GM21619 (cell line): ENCODE results near the gene RNF217.
"Not testable (repeated sequence)": the region's sequence is repeated elsewhere in the genome, so short reads cannot be mapped to it uniquely, and the experiment has no call there.

Experiments used
- ATAC-seq: cut with Tn5 transposase; IDR thresholded peaks from one replicate; pipeline ENCODE4 v1.9.1; 2021; ENCODE audit not compliant: unreplicated experiment

Gene RNF217

DNA sequence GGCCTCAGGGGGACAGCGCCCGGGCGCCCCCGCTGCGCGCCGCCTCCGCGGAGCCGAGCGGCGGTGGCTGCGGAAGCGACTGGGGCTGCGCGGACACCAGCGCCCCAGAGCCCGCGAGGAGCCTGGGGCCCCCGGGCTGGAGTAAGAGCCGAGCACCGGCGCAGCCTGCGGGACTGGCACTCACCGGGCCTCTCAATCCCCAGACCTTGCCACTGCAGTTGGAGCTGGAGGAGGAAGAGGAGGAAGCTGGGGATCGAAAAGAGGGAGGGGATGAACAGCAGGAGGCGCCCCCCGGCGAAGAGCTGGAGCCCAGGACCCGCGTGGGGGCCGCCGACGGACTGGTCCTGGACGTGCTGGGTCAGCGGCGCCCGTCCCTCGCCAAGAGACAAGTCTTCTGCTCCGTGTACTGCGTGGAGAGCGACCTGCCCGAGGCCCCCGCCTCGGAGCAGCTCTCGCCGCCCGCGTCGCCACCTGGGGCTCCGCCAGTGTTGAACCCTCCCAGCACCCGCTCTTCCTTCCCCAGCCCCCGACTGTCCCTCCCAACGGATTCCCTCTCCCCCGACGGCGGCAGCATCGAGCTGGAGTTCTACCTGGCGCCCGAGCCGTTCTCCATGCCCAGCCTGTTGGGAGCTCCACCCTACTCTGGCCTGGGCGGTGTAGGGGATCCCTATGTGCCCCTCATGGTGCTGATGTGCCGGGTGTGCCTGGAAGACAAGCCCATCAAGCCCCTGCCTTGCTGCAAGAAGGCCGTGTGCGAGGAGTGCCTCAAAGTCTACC lies 590 bp downstream of the RNF217 start:
- ATAC-seq = no peak

DNA sequence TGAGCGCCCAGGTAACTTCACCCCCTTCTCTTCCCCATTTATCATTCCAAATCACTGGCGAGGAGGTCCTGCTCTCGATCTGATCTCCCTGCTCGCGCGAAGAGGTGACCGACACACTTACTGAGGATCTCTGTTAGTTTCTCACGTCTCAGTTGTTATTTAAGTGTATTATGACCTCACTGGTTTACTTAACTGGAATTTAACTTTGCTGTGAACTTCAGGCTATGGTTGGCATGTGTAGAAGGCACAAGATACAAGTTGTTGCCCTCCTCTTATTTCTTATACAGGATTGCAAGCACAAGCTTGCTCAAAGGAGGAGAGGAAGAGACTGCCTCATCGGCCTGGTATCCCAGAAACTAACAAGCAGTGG lies 1.2 kb downstream of the RNF217 start:
- no peak for ATAC-seq

DNA sequence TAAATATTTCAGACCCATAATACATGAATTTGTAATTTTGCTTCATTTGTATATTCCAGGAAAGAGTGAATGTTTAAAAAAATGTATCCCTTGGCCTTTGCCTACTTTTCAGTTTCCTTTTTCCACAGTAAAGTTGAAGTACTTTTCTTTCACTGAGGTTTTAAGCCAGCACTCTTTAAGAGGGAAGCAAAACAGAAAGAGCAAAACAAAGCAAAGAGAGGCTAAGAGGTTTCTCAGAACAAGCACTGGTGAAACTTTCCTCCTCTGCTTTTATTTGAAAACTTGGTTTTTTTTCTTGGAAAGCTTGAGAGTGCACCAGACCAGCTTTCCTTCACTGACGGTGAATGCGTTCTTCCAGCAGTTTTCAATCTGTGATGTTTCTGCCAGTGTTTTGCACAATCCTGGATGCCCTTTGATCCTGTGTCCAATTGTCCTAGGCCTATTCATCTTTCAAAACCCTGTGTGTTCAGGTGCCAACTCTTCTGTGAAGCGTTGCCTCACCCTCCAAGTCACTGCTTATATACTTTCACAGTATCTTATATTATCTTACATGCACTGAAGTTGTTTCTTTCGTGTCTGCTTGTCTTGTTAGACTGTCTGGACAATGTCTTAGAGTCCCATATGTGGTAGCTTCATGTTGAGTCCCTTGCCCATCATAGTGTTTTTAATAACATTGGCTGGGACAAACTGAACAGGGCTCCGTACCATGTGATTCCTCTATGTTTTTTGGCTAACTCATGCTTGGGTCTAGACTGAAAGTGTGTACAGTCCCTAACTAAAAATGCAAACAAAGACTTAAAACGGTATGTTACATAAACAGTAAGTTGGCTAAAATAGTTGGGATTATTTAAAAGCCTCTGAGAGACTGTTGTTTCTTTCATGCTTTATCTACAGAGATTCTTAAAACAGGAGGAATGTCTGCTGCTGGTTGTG lies 1.9 kb downstream of the RNF217 start:
- no peak for ATAC-seq

DNA sequence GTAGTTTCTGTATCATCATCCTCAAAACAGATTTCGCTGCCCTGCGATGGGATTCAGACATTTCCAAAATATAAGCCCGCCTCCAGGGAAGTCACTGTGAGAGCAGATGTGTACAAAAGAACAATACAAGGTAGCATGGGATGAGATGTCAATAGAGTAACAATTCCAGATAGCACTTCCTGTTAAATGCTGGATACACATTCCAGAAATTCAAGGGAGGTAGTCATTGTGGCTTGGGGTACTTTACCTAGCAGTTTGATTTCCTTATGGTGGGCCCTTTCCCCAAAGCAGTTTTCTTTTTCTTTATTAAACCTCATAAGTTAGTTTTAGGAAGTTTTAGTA lies 2.5 kb downstream of the RNF217 start:
- ATAC-seq = no peak

DNA sequence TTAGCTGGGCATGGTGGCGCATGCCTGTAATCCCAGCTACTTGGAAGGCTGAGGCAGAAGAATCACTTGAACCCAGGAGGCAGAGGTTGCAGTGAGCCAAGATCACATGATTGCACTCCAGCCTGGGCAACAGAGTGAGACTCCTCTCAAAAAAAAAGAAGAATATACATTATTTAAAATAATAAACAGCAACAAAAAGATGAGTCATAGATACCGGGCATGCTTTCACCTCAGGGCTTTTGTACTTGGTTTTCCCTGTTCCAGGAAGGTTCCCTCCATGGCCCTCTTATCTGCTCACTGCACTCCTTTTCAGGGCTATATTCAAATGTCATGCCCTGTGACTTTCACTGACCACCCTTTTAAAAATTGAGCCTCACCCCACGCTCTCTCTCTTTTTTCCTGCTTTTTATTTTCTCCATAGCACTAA lies 3.2 kb downstream of the RNF217 start:
- not testable (repeated sequence) for ATAC-seq

DNA sequence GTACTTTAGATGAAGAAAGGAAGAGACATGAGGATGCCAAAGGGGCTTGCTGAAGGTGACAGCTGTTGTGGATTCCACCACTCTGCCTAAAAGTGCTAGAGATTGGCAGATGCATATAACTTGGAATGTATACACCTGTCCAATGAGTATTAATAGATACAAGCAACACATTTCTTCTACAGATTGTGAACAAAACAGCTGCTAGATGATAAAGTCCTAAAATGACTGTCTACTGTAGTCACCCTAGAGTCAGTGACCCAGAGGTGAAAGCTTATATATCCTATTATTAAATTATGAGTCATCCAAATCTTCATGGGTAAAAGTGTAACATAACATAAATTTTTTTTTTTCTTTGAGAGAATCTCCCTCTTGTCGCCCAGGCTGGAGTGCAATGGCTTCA lies 5.2 kb downstream of the RNF217 start:
- no peak for ATAC-seq

DNA sequence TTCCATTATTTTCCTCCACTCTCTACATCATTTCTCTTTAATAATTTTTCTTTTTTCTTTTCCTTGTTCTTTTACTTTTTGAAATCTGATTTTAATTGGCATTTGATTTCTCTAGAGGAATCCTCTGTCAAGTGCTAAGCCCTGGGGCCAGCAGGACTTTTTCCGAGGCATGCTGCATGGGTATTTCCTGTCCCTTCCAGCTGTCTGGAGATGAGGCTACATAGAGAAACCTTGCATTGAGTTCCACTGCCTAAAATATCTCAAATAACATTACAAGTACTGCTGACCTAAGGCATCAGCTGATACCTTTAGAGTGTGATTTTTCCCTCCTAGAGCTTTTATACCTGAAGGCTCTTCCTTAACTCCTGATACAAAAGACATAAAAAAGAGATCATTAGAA lies 6.2 kb downstream of the RNF217 start:
- ATAC-seq = no peak

DNA sequence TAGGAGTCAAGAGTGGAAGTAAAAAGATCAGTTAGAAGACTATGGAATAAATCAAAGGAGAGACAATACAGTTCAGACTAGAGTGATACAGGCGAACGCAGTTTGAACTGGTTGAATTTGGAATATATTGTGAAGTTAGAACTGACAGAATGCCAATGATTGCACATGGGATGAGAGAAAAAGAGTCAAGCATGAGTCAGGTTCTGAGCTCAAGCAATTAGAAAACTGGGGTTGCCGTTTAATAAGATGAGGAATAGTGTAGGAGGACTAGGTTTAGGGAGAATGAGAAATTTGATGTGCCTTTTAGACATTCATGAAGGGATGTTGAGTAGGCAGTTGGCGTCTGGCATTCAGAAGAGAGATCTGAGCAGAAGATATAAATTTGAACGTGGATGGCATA lies 8.0 kb downstream of the RNF217 start:
- no peak for ATAC-seq

DNA sequence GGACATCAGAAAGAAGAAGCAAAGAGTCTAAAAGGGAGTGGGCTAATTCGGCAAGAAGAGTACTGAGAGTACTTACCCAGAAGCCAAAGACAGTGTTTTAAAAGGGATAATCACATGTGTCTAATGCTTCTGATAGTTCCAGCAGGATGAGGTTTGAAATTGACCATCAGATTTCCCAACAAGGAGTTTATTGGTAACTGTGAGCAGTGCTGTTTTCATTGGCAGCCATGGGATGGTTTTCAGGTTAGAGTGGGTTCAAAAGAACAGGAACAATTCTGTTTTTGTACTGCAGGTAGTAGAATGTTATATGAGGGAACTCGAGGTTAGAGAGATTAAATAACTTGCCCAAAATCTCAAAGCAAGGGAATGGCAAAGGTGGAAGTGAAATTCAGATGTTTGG lies 8.5 kb downstream of the RNF217 start:
- ATAC-seq = no peak

DNA sequence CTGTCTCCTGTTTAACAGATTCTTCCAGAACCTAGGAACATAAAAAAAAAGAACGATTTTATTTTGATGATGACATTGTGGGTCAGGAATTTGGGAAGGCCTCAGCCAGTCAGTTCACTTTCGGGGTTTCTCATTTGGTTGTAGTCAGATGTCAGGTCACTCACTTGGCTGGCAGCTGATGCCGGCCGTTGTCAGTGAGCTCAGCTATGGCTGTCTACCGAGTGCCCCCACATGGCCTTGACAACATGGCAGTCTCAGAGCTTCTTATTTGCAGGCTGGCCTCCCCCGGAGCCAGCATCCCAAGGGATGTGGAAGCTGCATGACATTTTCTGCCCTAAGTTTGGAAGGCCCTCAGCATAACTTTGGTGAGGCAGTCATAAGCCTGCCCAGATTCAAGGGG lies 11.5 kb downstream of the RNF217 start:
- no peak for ATAC-seq

DNA sequence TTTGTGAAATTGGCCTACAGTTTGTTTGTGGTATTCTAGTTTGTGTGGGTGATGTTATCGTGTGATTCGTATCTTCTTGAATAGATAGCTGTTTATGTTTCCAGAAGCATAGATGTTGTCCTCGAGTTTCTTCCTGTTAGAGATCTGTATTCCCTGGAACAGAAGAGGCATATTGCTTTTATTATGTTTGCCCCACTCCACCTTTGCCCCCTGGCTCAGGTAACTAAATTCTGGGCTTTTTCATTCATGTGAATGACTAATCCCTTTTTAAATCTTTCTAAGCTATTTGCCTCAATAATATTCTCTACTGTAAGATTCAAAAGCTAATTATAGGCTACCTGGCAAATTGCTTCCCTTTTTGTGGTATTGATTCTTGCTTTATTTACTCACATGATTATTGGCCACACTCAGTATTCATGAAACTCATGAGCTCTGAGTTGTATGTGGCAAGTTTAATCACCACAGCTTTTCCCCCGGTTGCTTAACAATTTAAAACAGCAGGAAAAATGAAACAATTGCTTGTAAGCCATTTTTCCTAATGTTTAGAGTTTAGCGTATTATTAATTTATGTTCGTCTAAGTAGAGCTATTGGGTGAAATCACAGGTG lies 12.6 kb downstream of the RNF217 start:
- no peak for ATAC-seq

DNA sequence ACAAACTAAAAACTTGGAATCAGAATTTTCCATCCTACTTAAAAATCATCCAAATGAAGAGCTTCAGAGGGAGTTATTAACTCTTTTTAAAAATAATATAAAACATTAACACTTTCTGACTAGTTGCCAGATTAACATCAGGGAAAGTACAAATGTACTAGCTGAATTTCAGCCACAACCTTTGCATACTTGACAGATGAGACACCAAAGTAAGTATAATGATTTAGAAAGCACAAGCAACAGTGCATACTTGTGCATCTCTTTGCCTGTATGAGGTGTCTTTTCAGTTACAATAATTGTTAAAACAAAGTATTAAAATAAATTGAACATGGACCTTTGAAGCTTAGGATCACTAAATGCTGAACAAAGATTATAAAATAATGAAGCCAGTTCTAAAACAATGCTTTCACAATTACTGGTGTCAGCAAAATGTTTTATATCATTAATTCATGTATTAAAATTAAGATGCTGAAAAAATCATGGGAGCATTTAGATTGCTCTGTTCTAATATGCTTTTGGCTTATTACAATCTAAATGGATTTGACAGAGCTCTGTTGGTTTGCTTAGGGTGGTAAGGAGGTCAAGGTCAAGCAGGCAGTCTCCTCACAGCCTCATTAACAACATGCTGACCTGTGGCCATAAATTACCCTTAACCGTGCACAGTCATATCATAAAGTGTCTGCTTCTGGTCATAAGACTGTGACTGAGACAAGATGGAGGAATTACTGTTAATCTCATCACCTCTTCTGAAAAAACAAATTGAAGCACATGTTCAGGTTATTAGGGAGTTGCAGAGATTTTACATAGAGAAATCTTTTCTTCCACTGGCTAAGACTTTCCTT lies 15.1 kb downstream of the RNF217 start:
- ATAC-seq = no peak

DNA sequence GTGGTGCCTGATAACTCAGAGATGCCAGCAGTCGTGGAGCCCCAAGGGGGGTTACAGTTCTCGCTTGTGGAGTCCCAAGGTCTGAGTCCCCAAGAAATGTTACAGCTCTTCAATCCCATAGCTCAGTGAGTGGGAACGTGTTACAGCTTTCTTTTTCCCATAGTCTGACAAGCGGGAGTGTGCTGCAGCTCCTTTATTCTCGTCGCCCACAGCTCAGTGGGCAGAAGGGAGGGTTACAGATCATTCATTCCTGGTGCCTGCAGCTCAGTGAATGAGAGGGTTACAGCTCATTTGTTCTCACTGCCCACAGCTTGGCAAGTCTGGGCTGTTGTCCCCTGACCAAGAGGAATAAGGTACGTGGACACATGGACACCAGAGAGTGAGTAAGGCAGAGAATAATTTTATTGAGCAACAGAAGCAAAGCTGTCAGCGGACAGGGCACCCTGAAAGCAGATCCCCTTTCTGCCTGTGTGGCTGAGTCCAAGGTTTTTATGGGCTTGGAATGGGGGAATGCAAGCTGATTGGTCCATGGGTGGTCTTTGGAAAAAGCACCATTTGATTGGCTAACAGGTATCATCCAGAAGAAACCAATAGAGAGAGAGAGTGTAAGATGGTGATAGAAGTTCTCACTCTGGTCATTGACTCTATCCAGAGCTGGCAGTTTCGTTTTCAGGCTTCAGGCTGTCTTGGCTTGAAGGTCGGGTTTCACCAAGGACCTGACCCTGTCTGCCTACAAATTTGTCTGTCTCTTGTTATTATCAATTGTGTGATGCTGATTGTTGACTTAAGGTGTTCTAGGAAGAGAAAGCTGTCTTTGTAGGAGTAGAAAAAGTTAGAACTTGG lies 16.4 kb downstream of the RNF217 start:
- no peak for ATAC-seq

DNA sequence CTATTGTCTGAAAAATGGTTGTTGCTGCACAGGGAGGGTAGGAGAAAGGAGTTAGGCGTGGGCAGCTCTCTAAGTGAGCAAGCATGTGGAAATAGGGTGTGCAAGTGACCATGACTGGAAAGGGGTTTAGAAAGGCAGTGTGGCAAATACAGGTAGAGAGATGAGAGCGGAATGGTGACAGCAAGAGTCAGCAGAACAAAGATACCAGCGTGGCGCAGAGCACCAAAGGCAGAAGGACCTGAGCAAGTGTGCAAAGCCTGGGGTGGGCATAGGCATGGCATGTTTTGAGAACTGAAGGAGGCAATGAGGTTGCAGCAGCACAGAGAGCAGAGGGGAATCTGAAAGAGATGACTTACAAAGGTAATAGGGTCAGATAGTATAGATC lies 17.0 kb downstream of the RNF217 start:
- ATAC-seq = no peak

DNA sequence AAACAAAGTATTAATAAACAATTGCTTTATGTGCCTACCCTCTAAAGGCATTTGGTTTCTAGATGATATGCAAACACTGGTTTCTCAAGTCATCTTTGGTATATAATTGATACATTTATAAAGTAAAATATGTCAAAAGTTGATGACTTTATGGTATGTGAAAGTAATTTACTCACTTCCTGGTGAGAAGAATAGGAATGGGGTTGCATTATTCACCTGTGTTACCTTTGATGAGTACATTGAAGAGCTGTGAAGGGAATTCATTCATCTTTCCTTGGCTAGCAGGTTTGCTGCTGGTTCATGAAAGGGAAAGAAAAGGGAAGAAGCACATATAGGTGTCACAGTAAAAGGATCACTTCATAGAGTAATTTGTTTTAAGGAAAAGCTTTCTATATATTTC lies 20.4 kb downstream of the RNF217 start:
- no peak for ATAC-seq

DNA sequence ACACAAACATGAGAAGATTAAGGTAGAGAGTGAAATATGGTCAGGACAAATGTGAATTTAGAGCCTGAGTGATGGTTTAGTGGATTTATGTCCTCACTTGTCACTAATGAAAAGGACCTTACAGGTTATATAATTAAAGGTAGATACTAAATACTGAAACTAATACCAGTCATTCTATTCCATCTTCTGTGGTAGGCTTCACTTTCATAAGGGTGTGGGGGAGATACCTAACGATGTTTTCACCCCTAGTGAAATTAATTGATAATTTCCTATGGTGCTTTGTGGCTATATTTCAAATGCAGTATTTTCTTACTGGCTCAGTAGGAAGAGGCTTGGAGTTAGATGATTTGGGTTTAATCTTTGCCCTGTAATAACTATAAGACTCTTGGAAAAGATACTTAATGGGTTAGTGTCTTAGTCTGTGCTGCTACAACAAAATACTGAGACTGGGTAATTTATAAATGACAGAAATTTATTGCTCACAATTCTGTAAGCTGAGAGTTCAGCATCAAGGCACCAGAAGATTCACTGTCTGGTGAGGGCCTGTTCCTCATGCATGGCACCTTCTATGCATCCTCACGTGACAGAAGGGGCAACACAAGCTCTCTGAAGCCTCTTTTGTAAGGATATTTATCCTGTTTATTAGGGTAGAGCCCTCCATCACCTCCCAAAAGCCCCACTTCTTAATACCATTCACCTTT lies 21.3 kb downstream of the RNF217 start:
- peak; percentile 56 for ATAC-seq

DNA sequence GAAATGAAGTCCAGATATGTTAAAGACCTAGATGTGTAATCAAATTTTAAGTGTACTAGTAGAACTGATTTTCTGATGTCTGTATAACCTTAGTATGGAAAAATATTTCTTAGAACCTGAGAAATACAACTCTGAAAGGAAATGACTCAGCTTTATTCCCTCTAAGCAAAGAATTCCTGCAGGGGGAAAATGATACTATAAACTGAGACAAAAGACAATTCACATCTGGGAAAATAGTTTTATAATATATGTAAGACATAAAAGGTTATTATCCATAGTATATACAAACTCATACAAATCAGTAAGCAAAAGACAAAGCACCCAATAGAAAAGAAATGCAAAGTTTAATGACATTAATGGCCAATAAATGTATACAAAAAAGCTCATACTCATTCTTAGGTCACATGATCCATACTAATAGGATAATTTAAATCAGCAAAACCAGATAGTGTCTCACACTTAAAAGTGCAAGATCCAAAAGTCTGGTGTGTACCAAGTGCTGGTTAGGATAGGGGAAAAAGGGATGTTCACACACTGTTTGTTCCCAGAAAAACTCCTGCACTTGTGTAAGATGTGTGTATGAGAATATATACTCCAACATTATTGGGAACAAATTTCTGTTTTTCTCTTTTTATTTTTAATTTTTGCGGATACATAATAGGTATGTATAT lies 22.6 kb downstream of the RNF217 start:
- ATAC-seq = no peak

DNA sequence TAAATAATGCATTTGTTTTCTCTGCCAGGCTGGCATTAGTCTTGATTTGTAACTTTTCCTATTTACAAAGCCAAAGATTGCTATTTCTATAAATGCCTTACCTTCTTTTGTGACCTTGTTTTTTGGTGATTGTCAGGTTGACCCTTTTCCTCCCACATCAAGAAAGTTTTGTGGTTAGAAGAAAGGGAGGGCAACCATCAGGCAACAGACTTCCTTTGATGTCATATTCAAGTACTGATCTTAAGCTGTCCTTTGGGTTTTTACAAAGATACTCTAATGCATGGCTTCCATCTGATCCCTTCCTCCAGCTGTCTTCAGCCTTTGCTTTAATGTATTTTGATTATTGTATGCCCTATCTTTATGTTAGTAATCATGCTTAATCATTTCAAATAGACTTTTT lies 23.9 kb downstream of the RNF217 start:
- ATAC-seq = no peak

DNA sequence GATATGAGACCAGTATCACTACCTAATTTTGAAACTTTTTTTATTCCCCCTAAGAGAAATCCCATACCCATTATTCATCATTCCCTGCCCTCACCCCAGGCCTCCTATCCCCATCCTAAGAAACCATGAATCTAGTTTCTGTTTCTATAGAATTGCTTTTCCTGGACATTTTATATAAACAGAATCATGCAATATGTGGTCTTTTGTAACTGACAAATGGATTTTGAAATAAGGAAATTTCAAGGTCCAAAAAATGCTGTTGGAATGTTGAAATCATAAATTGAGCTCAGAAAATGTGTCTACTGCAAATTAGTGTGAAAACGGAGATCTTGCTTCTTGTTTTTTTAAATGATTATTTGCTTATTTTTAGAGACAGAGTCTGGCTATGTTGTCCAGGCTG lies 25.1 kb downstream of the RNF217 start:
- no peak for ATAC-seq
